Esophagus squamous epithelium (tissue), 5 donors: Measurements from ENCODE around the gene ZNF512B. TPM values are rescaled to one million over a fixed set of nuclear protein-coding genes. Genes with fewer than 3 reads are reported as not detected.
"Not testable (repeated sequence)": the region's sequence is repeated elsewhere in the genome, so short reads cannot be mapped to it uniquely, and the experiment has no call there.

Experiments used
- DNase-seq: peaks from one replicate; lab custom pipeline; 2025; lab: John Stamatoyannopoulos, UW
- H3K27ac ChIP-seq, 4 donors: fragments of 200-600 bp; sonication (generic); one replicate each; pipeline ENCODE4 v1.5.1; 2016 to 2019; ENCODE audit warnings: mild to moderate bottlenecking in 1 of 4
- H3K27me3 ChIP-seq, 4 donors: fragments of 200-600 bp; sonication (generic); 1 replicate in 3 of 4; 2 replicates in 1 of 4; pipeline versions ENCODE4 v1.5.1 to v1.6.0; 2017 to 2021; ENCODE audit warnings: antibody characterized with exemption in 1 of 4
- H3K36me3 ChIP-seq, 3 donors: fragments of 200-600 bp; sonication (generic); one replicate each; pipeline ENCODE4 v1.5.1; 2016 to 2019
- H3K4me1 ChIP-seq, 3 donors: fragments of 200-600 bp; sonication (generic); one replicate each; pipeline ENCODE4 v1.5.1; 2017 to 2019
- H3K4me3 ChIP-seq, 4 donors: fragments of 200-600 bp; sonication (generic); 1 replicate in 3 of 4; 2 replicates in 1 of 4; pipeline ENCODE4 v1.5.1; 2016 to 2019; ENCODE audit warnings: mild to moderate bottlenecking in 2 of 4, moderate library complexity in 1 of 4
- H3K9me3 ChIP-seq, 3 donors: fragments of 200-600 bp; sonication (generic); one replicate each; pipeline ENCODE4 v1.5.1; 2016 to 2019
- CTCF ChIP-seq, 6 experiments: fragments of 450-650 bp in 4 of 6; fragments of 200-600 bp in 2 of 6; sonication (generic) in 2 of 6; IDR thresholded peaks; one replicate each; pipeline ENCODE4 v1.5.1; 2016 to 2019; ENCODE audit warnings: antibody characterized with exemption in 6 of 6, mild to moderate bottlenecking in 4 of 6, moderate library complexity in 4 of 6
- POLR2A ChIP-seq, 4 donors: fragments of 450-650 bp; IDR thresholded peaks; one replicate each; pipeline ENCODE4 v1.6.1; 2017; ENCODE audit warnings: antibody characterized with exemption in 4 of 4, mild to moderate bottlenecking in 4 of 4, moderate library complexity in 3 of 4
- WGBS, 2 donors: methylation state at CpG; one replicate each; pipeline ENCODE4 v1.1.5; 2018; 5-methylcytosine and 5-hydroxymethylcytosine counted together
- intact Hi-C: fragments of 100-400 bp; cut with DNase I; formaldehyde crosslinking; loops from one replicate; pipeline ENCODE4 v1.15.0; 2022
- total RNA-seq, 4 donors: library from RNA; depleted of rRNA; stranded (reverse); fragments of >200 nt; gene quantifications; one replicate each; pipeline ENCODE4 v1.1.0, GENCODE V29; 2016
- donor health status: DM: yes; HTN: yes; CAD: no.

The ZNF512B gene, protein sequence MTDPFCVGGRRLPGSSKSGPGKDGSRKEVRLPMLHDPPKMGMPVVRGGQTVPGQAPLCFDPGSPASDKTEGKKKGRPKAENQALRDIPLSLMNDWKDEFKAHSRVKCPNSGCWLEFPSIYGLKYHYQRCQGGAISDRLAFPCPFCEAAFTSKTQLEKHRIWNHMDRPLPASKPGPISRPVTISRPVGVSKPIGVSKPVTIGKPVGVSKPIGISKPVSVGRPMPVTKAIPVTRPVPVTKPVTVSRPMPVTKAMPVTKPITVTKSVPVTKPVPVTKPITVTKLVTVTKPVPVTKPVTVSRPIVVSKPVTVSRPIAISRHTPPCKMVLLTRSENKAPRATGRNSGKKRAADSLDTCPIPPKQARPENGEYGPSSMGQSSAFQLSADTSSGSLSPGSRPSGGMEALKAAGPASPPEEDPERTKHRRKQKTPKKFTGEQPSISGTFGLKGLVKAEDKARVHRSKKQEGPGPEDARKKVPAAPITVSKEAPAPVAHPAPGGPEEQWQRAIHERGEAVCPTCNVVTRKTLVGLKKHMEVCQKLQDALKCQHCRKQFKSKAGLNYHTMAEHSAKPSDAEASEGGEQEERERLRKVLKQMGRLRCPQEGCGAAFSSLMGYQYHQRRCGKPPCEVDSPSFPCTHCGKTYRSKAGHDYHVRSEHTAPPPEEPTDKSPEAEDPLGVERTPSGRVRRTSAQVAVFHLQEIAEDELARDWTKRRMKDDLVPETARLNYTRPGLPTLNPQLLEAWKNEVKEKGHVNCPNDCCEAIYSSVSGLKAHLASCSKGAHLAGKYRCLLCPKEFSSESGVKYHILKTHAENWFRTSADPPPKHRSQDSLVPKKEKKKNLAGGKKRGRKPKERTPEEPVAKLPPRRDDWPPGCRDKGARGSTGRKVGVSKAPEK
- 10 to 100 TPM; 10.7 to 17.6 (median 14.2) TPM for total RNA-seq

DNA sequence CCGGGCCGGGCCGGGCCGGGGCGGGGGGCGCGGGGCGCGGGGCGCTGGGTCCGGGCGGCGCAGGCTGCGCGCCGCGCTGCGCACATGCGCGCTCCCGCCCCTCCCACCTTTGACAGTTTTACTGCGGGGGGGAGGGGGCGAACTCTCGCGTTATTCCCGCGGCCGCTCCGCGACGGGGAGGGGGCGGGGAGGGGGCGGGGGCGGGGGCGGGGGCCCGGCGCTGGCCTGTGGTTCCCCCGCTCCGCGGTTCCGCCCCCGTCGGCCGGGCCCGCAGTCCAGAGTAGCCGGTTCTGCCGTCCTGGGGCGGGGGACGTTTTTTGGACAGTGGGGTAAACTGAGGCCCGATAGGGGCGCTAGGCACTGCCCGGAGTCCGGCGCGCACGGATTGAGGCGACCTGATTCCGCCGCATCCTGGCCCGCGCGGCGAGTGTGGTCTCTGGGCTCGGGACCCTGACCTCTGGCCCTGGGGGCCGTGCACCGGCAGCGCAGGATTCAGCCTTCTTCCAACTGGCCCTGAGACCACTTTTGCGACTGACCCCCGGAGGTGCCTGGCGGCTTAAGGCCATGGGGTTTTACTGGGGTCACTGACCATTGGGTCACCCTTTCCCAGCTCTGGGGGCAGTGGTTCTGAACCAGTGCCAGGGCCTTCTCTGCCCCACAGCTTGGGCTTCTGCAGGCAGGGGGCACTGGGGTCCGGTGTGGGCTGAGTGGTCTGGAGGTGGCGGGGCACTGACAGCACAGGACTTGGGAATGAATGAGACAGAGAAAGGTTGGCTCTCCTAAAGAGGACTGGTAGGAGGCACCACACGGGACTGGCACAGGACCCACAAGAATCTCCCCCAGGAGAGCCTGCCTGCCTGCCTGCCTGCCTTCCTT is at the start of gene ZNF512B:
Gene ZNF512B, minus strand, starts transcription at position 93 of the 876 bp plus-strand sequence. CDS start 1,980 bp downstream, outside the sequence.
- intact Hi-C loops = loop anchor here (5.0 kb wide), 1 partner anchor 433 kb away; the partner anchor contains the start of gene PTK6
- peak within 1 kb of the TSS; percentile 61 to 82 (median 82) for H3K27ac ChIP-seq
- H3K4me3 ChIP-seq = peak within 1 kb of the TSS; percentile 55 to 87 (median 62)
- 0 to 8% methylated on average over 1 of the region's 73 CpGs for WGBS, 2 donors
- DNase-seq = no peak
- H3K4me1 ChIP-seq = peaks cover 22 to 44% (median 23%) of the 10 kb centered on the region in 3 donors
- peaks cover 9 to 28% (median 17%) of the 10 kb centered on the region in 3 donors for H3K36me3 ChIP-seq
- no peaks in the 10 kb centered on the region for H3K9me3 ChIP-seq
- H3K27me3 ChIP-seq = no peaks in the 10 kb centered on the region
- TF ChIP-seq POLR2A (IDR thresholded peaks at IDR 0.05) = no peak
- peak in 1 of 6 experiments; percentile 7 for TF ChIP-seq CTCF (IDR thresholded peaks at IDR 0.05)

GRCh38 chr20:64015635-64016034 is 45.9 kb upstream of the ZNF512B start:
- Histone ChIP-seq H3K36me3 (peaks cover 28 to 91% (median 47%) of the 10 kb centered on the region in 3 donors), H3K27ac (no peak overlapping the region), H3K4me1 (peaks cover 0 to 9% (median 0%) of the 10 kb centered on the region in 3 donors), H3K4me3 (no peak overlapping the region), H3K27me3 (no peaks in the 10 kb centered on the region), H3K9me3 (no peaks in the 10 kb centered on the region)
- TF ChIP-seq CTCF (IDR thresholded peaks at IDR 0.05) (no peak), POLR2A (IDR thresholded peaks at IDR 0.05) (no peak)
- DNase-seq = no peak
- intact Hi-C loops = no loop called here
- WGBS, 2 donors = 50 to 58% methylated on average over 2 of the region's 2 CpGs

GRCh38 chr20:64012385-64013154 is 42.8 kb upstream of the ZNF512B start:
- Histone ChIP-seq H3K4me1 (peaks cover 0 to 18% (median 2%) of the 10 kb centered on the region in 3 donors), H3K27ac (peak overlapping the region in 1 of 4 donors; percentile 52), H3K36me3 (peaks cover 22 to 91% (median 39%) of the 10 kb centered on the region in 3 donors)
- intact Hi-C loops, H3K9me3 ChIP-seq, H3K27me3 ChIP-seq, H3K4me3 ChIP-seq, DNase-seq: not testable (repeated sequence)
- 68 to 75% methylated on average over 5 to 8 of the region's 20 CpGs for WGBS, 2 donors

- no peak for DNase-seq
- Histone ChIP-seq H3K9me3 (no peaks in the 10 kb centered on the region), H3K4me1 (peaks cover 0 to 30% (median 3%) of the 10 kb centered on the region in 3 donors), H3K27ac (peak overlapping the region in 2 of 4 donors; percentile 22 to 31), H3K4me3 (no peak overlapping the region), H3K27me3 (no peaks in the 10 kb centered on the region), H3K36me3 (peaks cover 17 to 87% (median 29%) of the 10 kb centered on the region in 3 donors)
- WGBS, 2 donors = 94% methylated on average over 12 to 16 of the region's 16 CpGs
- TF ChIP-seq POLR2A (IDR thresholded peaks at IDR 0.05) (no peak), CTCF (IDR thresholded peaks at IDR 0.05) (no peak)
- intact Hi-C loops = no loop called here
Measured at GRCh38 chr20:64011366-64011779, 41.6 kb upstream of the ZNF512B start.
